HG03095 (cell line): Measurements from ENCODE around the gene TNFRSF14.

Experiments
- ATAC-seq: cut with Tn5 transposase; IDR thresholded peaks from one replicate; pipeline ENCODE4 v1.9.1; 2021; ENCODE audit warnings: moderate library complexity; ENCODE audit not compliant: unreplicated experiment

TNFRSF14 gene

GRCh38 chr1:2611621-2612437 lies 55.7 kb downstream of the TNFRSF14 start:
- no peak for ATAC-seq

- no peak for ATAC-seq
Measured at GRCh38 chr1:2612591-2613365, 56.6 kb downstream of the TNFRSF14 start.
